ENCODE measurements around the gene PHYHIPL. TPM values are rescaled to one million over a fixed set of nuclear protein-coding genes. Genes with fewer than 3 reads are reported as not detected.

Gene PHYHIPL
- total RNA-seq: 30.4 TPM

DNA sequence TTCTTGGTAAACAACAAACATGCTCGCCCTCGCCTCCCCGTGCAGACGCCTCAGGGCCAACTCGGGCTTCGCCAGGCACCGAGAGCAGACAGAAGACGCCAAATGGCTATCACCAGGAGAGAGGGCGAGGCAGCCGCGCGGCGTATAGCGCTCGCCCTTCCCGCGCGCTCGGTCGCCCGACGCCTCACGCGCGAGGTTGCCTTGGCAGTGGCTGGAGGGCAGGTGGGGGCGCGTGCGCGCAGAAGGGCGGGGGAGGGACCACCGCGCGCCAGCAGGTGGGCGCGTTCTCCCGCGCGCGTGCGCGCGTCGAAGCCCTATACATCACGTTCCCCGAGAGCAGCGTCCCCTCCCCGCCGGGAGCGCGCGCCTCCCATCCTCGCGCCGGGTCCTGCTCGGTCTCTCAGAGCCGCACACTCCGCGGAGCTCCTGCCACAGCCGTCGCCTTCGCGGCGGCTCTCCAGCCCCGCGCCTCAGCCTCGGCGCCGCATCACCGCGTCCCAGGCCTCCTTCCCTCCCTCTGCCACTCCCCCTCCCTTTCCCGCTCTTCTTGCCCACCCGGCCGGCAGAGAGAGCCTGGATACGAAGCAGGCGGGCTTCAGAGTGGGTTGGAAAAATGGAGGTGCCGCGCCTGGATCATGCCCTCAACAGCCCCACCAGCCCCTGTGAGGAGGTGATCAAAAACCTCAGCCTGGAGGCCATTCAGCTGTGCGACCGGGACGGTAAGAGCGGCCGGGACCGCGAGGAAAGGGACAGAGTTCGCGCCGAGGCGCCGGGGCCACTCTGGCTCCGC lies at the start of gene PHYHIPL:
TSS of gene PHYHIPL (plus strand) at position 403 of the 790 bp plus-strand sequence. CDS start at position 614, 211 bp downstream.

Other genes with a start within 250 kb of the PHYHIPL start
- gene FAM13C, start 185.9 kb downstream of the PHYHIPL start, total RNA-seq: 41.6 TPM